ENCODE results near the gene MAML3. TPM values are rescaled to one million over a fixed set of nuclear protein-coding genes. Genes with fewer than 3 reads are reported as not detected.

Gene MAML3
- total and polyA plus RNA-seq, 2 experiments from 2014 or later, result 1.7 to 6.5 TPM

- TF ChIP-seq ZNF462 (CRISPR knock-in tag; IDR thresholded peaks at IDR 0.05) (no peak), ZNF331 (CRISPR knock-in tag; IDR thresholded peaks at IDR 0.05; ENCODE audit: low read depth) (no peak)
Measured at GRCh38 chr4:139908636-139909437, 245.1 kb downstream of the MAML3 start (continued).

GRCh38 chr4:139907001-139907809 lies 246.8 kb downstream of the MAML3 start:
- no peak overlapping the region for H2AFZ ChIP-seq
- Mint-ChIP-seq H3K4me3 (no peak overlapping the region), H3K4me1 (peaks cover 9% of the 10 kb centered on the region), H3K27ac (no peak overlapping the region), H3K27me3 (ENCODE audit: insufficient read depth, low read depth, poor library complexity) (peaks cover 5% of the 10 kb centered on the region), H3K36me3 (ENCODE audit: low read depth) (no peaks in the 10 kb centered on the region; the same call in 2 of the 3 replicates), H3K9me3 (peaks cover 7% of the 10 kb centered on the region; the same call in 1 of the 3 replicates)
- H3K27ac ChIP-seq (ENCODE audit: low read depth), result no peak overlapping the region
- ATAC-seq (no peak), DNase-seq (ENCODE audit: low spot score) (no peak)
- peaks cover 10% of the 10 kb centered on the region for H3K4me1 ChIP-seq (ENCODE audit: insufficient read depth)
- no peak overlapping the region for H3K4me3 ChIP-seq
- no peak overlapping the region for H3K4me2 ChIP-seq
- H3K36me3 ChIP-seq (ENCODE audit: insufficient read depth), result no peaks in the 10 kb centered on the region
- H3F3A ChIP-seq (replicated peaks; ENCODE audit: low read depth), result no peaks in the 10 kb centered on the region
- no peaks in the 10 kb centered on the region; the same call in 1 of the 2 replicates for H3K9me2 ChIP-seq (ENCODE audit: insufficient read depth)
- no peaks in the 10 kb centered on the region for H3K79me2 ChIP-seq (replicated peaks; ENCODE audit: insufficient read depth)
- no peaks in the 10 kb centered on the region for H3K27me3 ChIP-seq (ENCODE audit: insufficient read depth)
- no peaks in the 10 kb centered on the region for H4K20me1 ChIP-seq (replicated peaks; ENCODE audit: insufficient read depth)
- TF ChIP-seq ZNF331 (CRISPR knock-in tag; IDR thresholded peaks at IDR 0.05; ENCODE audit: low read depth) (no peak), STAT1 (IDR thresholded peaks at IDR 0.05; ENCODE audit: unreplicated experiment) (no peak), ZNF114 (CRISPR knock-in tag; IDR thresholded peaks at IDR 0.05) (no peak), CREB1 (CRISPR knock-in tag; IDR thresholded peaks at IDR 0.05; ENCODE audit: low read depth) (no peak), ZNF462 (CRISPR knock-in tag; IDR thresholded peaks at IDR 0.05) (no peak), JUNB (IDR thresholded peaks at IDR 0.05; ENCODE audit: unreplicated experiment) (no peak)
